Measurements from ENCODE around the gene USP22. TPM values are rescaled to one million over a fixed set of nuclear protein-coding genes. Genes with fewer than 3 reads are reported as not detected.

Gene USP22
- total and polyA plus RNA-seq, 7 donors, result 46.4 to 287 (median 150) TPM

- ATAC-seq (no peak), DNase-seq (no peak)
- peaks cover 16% of the 10 kb centered on the region for H3K4me1 ChIP-seq
- H3K36me3 ChIP-seq (ENCODE audit: insufficient read depth in 1 of 2, low read depth in 1 of 2), result no peaks in the 10 kb centered on the region
- WGBS, 3 donors, result 72 to 76% (median 76%) methylated on average over 7 of the region's 7 CpGs
- intact Hi-C loops (cut with DNase I), result no loop called here
- H3K27me3 ChIP-seq (ENCODE audit: insufficient read depth in 3 of 3, low read length in 2 of 3), result peaks cover 0 to 6% (median 4%) of the 10 kb centered on the region in 3 donors
- no peak for TF ChIP-seq CTCF (IDR thresholded peaks at IDR 0.05)
- H3K27ac ChIP-seq, result no peak overlapping the region
- no peaks in the 10 kb centered on the region for H3K9me3 ChIP-seq
- no peak overlapping the region for H3K4me3 ChIP-seq
These were observed 90.6 kb downstream of the USP22 start for GRCh38 chr17:20952183-20952582.

Other genes starting within 250 kb of the USP22 start
- gene DHRS7B, start 84.0 kb upstream of the USP22 start, total RNA-seq, result 10 to 100 TPM; 15.7 to 50.1 (median 37.7) TPM
- 10 to 100 TPM; 23.6 to 31.9 (median 26.7) TPM for gene DHRS7B, start 84.0 kb upstream of the USP22 start, polyA plus RNA-seq
- 10 to 100 TPM; 52.9 to 78.4 (median 58.6) TPM for gene TMEM11, start 171.2 kb upstream of the USP22 start, total RNA-seq
- 100 to 1,000 TPM in 2 of 3 donors, 10 to 100 TPM in 1; 89.6 to 159 (median 109) TPM for gene TMEM11, start 171.2 kb upstream of the USP22 start, polyA plus RNA-seq
- gene NATD1, start 210.4 kb upstream of the USP22 start, total RNA-seq, result 10 to 100 TPM; 21.6 to 48.0 (median 24.5) TPM
- gene NATD1, start 210.4 kb upstream of the USP22 start, polyA plus RNA-seq, result 10 to 100 TPM in 2 of 3 donors, 1 to 10 TPM in 1; 4.7 to 15.1 (median 10.5) TPM
- 100 to 1,000 TPM in 2 of 4 donors, 10 to 100 TPM in 2; 64.4 to 126 (median 107) TPM for gene MAP2K3, start 241.7 kb upstream of the USP22 start, total RNA-seq
- 100 to 1,000 TPM in 2 of 3 donors, 10 to 100 TPM in 1; 86.3 to 229 (median 146) TPM for gene MAP2K3, start 241.7 kb upstream of the USP22 start, polyA plus RNA-seq

Data from psoas muscle (tissue), 8 donors.